HG02870 (cell line): ENCODE data around the gene OLFML2B.

ENCODE experiments used
- ATAC-seq: cut with Tn5 transposase; IDR thresholded peaks from one replicate; pipeline ENCODE4 v1.9.1; 2021; ENCODE audit warnings: mild to moderate bottlenecking, moderate library complexity; ENCODE audit not compliant: unreplicated experiment

The OLFML2B gene

GRCh38 chr1:161981735-161982506 is 41.7 kb downstream of the OLFML2B start:
- ATAC-seq = no peak

GRCh38 chr1:161981126-161981525 is 42.5 kb downstream of the OLFML2B start:
- no peak for ATAC-seq

GRCh38 chr1:161978011-161978790 is 45.5 kb downstream of the OLFML2B start:
- no peak for ATAC-seq

GRCh38 chr1:161973924-161974845 is 49.5 kb downstream of the OLFML2B start:
- ATAC-seq = no peak

- no peak for ATAC-seq
Measured at GRCh38 chr1:161972828-161973227, 50.8 kb downstream of the OLFML2B start.

GRCh38 chr1:161970633-161971032 is 53.0 kb downstream of the OLFML2B start:
- no peak for ATAC-seq

GRCh38 chr1:161970036-161970435 is 53.6 kb downstream of the OLFML2B start:
- no peak for ATAC-seq

GRCh38 chr1:161966067-161966466 is 57.6 kb downstream of the OLFML2B start:
- no peak for ATAC-seq

- peak; percentile 95 for ATAC-seq
Measured at GRCh38 chr1:161962091-161962887, 61.4 kb downstream of the OLFML2B start.

- no peak for ATAC-seq
Measured at GRCh38 chr1:161958425-161958824, 65.2 kb downstream of the OLFML2B start.

- ATAC-seq = no peak
Measured at GRCh38 chr1:161956930-161957329, 66.7 kb downstream of the OLFML2B start.

- no peak for ATAC-seq
Measured at GRCh38 chr1:161956097-161956496, 67.6 kb downstream of the OLFML2B start.

- no peak for ATAC-seq
Measured at GRCh38 chr1:161955606-161956005, 68.1 kb downstream of the OLFML2B start.

- ATAC-seq = no peak
Measured at GRCh38 chr1:161954466-161954865, 69.2 kb downstream of the OLFML2B start.

- no peak for ATAC-seq
Measured at GRCh38 chr1:161954050-161954449, 69.6 kb downstream of the OLFML2B start.

- no peak for ATAC-seq
Measured at GRCh38 chr1:161953256-161953920, 70.3 kb downstream of the OLFML2B start.

GRCh38 chr1:161952607-161953172 is 71.0 kb downstream of the OLFML2B start:
- no peak for ATAC-seq

GRCh38 chr1:161951646-161952045 is 72.0 kb downstream of the OLFML2B start:
- ATAC-seq = no peak

GRCh38 chr1:161950377-161950776 is 73.3 kb downstream of the OLFML2B start:
- no peak for ATAC-seq
